HG03039 (cell line): ENCODE data around the gene COL4A2.

Experiments used
- ATAC-seq: cut with Tn5 transposase; IDR thresholded peaks from one replicate; pipeline ENCODE4 v1.9.1; 2021; ENCODE audit warnings: mild to moderate bottlenecking, moderate library complexity; ENCODE audit not compliant: unreplicated experiment

Gene COL4A2

DNA sequence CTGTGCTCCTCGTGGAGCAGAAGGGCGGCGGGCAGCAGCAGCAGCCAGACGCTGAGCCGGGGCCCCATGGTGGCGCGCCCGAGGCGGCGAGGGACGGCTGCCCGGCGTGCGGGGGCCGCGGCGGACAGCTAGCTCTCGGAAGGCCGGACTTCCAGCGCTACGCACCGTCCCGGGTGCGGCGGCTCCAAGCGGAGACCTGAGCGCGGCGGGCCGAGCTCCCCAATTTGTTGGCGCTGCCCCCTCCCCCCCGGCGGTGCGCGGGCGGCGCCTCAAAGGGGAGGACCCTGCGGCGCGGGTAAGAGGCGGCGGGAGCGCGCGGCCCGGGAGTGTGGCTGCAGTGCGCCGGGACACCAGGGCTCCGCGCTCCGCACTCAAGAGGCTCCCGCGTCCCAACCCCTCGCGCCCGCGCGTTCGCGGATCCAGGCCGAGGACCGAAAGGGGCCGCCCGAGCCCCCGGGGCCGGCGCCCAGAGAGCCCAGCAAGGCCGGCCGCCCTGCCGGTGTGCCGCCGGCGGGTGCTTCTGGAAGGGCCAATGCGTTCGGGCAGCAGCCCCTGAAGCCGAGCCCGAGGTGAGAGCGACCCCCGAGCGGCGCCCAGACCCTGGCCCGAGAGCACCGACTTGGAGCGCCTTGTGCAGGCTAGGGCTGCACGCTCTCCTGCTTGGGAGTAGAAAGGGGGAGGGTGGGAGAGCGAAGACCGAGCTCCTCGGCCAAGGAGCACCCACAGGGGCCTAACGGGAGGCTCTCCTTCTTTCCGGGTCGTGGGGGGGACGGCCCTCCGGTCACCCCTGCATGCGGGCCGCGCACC lies at the start of gene COL4A2, which contains the start of gene COL4A1:
Gene COL4A2 (plus strand): TSS at position 325 of the 807 bp plus-strand sequence. CDS start 620 bp downstream, outside the sequence.
Gene COL4A1 (minus strand): TSS at position 198 of the 807 bp plus-strand sequence. CDS start 130 bp downstream, at position 68.
- no peak for ATAC-seq

DNA sequence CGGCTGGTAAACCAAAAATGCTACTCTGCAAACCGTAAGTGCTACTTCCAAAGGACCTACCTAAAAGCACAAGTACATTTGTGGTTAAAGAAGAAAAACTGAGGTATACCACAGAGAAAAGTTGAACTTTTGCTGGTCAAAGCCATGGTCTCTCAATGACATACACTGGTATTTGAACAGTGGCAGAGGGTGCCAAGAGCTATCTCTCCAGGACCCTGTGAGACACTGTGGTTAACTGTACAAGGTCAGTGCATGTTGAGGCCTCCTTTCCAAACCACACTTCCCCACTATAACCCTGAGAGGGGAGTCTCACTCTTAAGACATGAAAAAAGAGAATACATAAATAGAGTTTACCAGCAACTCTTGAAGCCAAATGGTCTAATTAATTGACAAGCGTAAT lies 49.7 kb upstream of the COL4A2 start:
- no peak for ATAC-seq

DNA sequence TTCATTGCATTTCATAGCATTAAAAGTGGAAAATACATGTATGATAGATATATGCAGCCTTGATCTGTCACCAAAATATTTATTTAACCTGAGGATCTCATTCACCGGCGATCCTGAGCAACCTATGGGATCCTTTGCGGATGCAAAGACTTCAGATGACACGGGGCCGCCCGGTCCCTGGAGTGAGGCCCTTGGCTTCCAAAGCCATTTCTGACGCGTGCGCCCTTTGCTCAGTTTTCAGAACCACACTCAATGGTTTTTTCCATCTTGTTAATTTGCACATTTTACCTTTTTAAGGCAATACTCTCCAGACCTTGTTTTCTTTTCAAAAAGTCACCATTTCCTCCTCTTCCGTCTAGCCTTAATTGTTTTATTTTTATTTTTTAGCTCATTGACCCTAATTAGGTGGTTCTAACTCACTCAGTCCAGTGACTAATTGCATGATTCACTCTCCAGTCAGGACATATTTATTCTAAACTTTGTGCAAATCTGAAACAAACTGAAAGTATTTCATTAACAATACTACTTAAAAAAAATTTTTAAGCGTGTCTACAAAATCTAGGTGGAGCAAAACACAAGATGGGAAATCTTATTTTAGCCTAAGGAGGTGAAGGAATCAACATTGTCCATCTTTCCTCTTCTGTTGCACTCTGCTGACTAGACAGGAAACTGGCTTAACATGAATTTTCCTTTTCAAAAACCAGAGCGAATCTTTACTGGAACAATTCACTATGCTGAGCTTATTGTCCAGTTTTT lies 48.0 kb upstream of the COL4A2 start:
- no peak for ATAC-seq

DNA sequence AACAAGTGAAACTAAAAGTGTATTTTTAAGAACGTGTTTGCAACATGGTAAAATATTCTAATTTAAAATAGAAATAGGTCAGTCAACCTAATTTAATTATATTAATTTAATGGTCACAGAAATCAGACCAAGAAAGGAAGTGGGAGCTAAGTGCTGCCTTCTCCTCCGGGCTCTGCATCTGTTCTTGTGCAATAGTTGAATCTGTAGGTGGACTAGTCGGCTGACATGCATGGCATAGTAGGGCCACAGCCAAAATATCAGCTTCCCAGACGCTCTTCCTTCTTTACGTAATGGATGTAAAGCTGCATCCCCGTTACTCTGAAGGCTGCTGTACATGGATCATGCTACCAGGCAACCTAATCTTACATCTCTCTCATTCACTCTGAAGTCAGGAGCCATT lies 47.4 kb upstream of the COL4A2 start:
- no peak for ATAC-seq

DNA sequence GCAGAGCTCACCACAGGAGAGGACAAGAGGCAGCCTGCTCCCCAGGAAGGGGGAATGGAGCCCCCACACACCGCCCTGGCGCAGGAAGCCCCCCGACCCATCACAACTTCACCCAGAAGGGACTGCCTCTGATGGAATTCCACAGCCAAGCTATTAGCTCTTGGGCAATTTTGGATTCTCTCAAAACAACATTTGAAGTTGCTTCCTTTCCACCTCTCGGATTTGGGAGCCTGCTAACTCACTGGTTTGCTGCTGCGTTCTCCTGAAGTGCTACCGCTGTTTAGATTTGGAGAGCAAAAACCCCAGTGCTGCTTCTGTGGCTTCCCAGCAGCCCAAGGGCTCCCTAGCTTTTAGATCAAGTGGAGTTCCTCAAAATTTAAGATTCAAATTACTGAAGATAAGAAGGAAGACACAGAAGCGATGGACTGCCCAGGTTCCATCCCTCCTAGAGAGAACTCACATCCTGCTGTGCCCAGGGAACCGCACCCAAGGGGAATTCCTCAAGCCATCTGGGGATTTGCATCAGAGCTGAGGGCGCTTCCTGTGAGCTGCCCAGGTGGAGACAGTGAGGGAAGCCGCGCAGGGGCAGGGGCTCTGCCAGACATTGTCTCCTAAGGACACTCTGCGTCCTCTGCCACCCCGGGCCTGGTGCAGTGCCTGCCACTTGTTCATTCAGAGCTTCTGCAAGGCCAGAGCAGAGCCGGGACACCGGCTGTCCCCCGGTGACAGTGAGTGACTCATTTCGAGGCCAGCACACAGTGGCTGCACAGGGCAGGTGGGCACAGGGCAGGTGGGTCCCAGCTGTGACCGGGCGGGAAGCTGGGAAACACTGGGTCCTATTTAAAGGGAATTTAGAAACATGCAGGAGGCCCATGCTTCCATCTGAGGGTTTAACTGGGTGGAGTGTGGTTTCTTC lies 45.7 kb upstream of the COL4A2 start:
- ATAC-seq = no peak

DNA sequence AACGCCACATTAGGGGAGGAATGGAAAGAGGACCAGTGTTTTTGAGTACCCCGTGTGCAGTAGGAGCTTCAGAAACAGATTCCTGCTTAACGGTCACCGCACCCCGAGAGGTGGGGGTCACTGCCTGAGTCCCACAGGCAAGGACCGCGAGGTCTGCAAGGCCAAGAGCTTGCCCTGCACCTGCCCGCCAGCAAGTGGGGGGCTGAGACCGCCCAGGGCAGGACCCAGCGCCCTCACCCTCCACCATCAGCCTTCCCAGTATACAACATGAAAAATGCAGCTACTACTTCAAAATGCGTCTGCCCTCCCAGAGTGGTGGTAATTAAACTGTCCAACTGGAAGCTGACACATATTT lies 45.0 kb upstream of the COL4A2 start:
- no peak for ATAC-seq

DNA sequence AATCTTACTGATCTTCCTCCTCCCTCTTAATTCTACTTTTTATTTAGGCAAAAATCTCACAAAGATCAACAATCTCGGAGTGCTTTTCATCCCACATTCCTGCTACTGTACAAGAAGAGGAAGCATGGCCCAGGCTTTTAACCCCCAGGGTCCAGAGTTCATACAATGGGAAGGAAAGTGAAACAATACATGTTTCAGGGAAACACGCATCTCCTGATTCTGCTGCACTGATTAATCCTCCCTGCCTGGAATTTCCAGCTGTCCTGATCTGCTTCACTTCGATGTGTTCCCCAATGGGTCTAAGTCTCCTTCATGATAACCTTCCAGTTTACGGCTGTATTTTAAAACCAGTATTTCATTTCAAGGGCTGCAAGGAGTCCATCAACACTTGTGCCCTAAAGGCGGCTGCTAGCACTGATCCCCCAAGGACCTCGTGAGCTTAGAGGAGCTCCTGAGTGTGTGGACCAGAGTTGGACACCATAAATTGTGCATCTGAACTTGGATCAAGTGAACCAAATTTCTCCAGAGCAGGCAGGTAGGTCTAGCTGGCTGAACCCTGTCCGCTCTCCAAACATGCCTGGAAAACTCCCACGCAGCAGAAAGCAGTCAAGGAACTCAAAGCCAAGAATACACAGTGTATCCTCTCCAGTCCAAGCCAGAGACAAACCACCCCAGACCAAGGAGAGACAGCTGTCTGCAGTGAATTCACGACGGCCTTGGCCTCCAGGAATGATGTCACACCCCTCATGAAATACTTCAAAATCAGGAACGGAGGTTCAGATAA lies 44.4 kb upstream of the COL4A2 start:
- ATAC-seq = no peak

DNA sequence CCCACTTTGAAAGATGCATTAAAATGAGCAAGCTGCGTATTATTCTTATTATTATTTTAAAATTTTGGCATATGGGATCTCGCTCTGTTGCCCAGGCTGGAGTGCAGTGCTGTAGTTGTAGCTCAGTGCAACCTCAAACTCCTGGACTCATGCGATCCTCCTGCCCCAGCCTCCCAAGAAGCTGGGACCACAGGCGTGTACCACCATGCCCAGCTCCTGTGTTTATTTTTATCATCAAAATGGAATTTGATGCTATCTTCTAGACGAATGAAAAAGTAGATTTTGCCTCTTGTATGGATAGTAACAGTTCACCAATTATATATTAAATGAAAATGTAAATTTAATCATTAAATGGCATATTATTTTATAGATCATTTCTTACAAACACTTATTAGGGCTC lies 43.7 kb upstream of the COL4A2 start:
- ATAC-seq = no peak

DNA sequence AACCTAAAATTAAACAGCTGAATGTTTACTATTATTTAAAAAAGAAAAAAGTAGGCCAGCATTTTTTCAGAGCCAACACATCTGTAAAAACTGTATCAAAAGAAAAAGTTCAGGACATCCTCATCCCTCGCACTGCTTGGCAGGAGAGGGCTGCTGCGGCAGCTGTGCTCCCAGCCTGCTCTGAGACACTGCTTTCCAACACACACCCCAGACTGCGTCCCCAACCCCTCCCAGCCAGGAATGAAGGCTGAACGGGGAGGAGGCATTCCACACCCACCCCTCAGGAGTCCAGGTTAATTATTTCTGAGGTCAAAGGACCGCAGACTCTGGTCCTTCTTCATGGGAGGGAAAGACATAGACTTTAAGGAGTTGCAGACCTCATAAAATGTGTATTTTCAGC lies 43.2 kb upstream of the COL4A2 start:
- ATAC-seq = no peak

DNA sequence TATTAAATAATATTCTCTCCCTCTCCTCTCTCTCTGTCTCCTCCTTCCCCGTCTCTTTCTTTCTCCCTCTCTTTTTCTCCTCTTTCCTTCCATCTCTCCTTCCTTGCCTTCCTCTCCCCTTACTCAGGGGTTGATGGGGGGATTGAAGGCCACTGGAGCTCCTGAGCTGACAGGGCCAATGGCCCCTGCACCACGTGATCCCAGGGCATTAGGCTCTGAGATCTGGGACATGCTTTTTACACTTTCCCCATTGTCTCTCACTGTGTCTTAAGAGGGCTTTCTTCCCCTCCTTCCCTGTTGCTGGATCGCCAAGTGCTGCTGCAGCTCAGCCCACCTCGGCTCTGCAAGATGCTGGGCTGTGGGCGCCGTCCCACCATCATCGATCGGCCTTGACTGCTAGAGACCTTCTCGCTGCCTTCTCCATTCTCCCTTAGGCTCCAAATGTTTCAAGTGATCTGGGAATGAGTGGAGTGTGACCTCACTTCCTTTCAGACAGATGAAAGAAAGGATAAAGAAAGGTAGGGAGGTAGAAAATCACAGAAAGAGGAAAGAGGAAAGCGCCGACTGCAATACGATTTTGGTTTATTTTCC lies 42.3 kb upstream of the COL4A2 start:
- no peak for ATAC-seq

DNA sequence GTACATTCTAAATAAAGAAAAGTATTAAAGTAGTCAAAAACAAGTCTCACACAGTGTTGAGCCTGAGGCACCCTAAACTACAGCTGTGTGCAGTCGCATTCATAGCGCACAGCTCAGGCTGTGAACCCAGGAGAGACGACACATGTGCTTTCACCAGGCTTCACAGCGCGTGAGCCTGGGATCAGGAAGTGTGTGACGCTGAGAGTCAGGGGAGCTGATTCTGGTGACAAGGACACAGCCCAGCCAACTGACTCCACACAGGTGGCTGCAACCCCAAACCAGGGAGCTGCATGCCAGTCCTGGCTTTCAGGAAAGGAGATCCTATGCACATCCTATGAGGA lies 41.8 kb upstream of the COL4A2 start:
- no peak for ATAC-seq

DNA sequence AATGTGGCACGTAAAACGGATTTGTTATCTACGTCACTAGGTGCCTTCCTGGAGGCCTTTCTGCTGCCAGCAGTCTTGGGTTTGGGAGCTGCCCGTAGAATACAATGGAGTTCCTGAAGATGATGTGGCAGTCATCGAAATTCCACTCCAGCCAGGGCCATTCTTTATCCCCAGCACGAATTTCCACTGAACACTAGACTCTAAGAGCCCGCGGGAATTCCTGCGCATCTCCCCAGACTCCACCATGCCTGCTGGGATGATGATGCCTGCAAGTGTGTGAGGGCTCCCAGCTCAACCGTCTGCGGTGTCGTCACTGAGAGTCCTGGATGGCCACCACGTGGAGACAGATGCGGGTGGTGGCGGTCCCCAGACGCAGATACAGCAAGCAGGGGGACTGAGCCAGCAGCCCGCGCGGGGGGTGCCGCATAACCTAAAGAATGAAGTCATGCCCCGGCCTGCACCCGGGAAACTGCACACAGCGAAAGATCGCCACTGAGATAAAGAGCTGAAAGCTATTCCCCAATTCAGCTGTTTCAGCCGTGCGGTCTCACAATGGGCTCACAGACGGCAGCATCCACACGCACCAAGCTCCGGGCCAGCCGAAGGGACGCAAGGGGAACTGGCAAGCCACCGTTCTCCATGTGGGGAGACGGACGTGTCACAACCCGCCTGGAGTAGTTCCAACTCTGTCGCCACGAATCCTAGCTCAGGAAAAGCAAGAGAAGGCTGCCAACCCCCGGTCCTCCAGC lies 41.2 kb upstream of the COL4A2 start:
- no peak for ATAC-seq

DNA sequence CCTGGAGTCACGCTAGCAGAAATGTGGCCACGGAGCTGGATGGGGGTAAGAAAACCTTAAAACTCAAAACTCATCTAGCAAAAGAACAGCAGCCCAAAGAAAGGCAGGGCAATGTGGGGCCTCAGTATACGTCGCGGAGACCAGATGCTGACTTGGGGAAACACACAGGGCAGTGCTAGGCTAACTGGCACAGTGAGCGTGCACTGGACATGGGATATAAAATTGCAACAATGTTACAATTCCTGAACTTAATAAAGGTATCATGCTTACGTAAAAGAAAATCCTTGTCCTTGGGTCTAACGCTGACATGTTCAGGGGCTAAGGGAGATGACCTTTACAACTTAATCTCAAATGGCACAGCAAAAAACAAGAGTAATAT lies 40.7 kb upstream of the COL4A2 start:
- ATAC-seq = no peak

DNA sequence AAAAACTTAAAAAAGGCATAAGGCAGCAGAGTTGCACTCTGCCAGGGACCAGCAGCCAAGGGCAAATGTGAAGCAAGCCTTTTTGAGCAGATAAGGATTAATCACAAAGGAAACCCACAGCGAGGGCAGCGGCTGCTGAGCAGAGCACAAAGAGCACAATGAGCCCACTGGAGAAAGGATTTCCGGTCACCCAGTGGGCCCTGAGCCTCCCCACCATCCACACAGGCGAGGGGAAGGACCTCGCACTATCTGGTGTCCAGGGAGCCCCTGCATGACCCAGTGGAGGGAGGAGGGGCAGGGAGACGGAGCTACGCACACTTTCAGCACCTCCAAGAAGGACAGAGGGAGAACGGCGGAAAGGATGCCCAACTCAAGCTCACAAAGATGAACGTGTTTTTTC lies 40.1 kb upstream of the COL4A2 start:
- no peak for ATAC-seq

DNA sequence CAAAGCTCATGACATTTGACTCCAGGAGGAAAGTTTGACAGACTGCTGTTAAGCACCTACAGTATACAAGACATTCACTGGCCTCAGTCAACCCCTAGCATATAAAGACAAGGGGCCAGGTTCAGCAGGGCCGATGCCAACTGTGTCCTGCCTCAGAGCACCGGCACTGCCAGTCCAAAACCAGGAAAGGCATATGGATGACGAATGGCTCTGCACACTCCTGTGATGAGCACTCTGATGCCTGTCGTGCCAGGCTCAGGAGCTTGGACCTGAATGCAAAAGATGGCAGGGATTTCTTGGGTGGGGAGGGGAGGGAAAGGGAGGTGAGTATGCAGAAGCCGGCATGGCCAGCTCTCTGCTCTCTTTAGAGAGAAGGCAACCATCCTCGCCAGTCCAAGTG lies 39.0 kb upstream of the COL4A2 start:
- no peak for ATAC-seq

DNA sequence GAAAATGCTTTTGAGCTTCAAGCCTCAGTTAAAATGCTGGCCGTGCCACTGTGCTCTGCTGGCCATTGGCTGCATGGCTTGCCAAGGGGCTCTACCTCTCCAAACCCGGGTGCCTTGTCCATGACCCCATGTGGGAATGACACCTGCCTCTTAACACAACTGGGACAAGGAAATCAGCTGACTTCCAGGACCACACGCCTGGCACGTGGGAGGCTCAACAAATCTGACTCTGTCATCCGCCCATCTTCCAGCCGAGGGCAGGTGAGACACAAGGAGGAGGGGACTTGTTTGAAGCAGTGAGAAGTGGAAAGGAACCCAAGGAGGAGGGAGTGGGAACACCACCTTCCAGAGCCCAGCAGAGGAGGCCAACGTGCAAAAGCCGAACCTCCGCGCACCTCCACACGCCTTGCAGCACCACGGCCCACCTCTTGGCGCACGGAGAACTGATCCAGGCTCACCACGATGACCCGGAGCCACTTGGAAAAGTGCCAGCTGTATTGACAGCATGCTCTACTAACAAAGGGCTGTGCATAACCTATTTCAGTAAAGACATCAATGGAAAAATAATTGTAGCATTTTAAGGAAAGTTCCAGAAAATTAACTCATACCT lies 38.4 kb upstream of the COL4A2 start:
- no peak for ATAC-seq

DNA sequence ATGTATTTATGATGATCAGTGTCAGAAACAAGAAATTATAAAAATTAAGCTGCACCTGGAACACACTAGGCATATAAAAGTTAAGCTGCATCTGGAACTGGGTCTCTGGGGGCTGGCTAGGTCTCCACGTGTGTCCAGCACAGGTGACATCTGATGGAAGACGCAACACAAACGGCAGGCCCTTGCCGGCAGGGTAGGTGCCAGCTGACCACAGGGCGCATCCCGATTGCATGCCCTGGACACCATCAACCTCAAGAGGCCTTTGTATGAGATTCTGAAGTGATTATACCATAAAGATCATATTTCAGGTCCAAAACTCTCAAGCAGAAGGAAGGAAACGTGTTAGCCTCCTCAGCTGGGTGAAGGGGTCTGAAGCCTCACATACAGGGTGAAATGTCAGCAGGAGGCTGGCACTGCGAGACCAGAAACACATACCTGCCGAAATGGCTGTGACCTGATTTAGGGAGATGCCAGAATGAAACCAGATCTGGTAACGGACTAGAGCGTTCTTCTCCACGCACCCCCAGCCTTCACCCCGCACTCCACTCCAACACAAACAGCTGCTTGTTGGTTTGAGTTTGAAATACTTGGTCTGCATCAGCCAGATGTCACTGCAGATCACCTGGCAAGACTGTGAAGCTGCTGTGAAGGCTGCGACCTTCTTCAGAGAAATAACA lies 37.4 kb upstream of the COL4A2 start:
- no peak for ATAC-seq

DNA sequence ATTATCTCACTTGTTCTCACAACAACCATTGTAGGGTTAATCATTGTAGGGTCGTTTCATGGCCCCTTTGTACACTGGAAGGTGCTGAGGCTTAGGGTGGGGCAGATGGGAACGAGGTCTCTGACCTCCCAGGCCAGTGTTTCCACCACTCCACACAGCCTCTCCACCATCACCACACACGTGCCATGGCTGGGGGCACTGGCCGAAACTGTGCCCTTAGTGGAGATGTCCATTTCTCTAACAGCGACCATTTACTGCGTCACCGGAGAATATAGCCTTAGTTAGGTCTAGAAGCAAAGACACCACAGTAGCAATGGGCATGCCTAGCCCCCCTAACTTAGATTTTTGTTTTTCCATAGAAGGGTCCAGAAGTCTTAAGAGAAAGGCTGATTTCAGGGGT lies 36.6 kb upstream of the COL4A2 start:
- ATAC-seq = no peak

DNA sequence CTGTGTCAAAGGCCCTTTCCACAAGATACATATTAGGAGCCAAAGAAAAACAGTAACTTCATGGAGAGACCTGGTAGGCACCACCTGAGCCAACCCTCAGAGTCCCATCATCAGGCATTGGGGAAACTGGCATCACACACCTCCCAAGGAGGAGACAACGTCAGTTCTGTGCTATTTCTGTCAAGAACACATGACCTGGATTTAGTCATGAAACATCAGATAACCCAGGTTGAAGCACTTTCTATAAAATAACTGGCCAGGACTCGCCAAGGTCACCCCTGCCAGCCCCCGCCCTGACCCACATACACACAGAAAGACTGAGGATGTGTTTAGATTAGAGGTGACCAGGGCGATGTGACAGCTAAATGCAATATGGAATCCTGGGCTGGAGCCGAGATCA lies 35.8 kb upstream of the COL4A2 start:
- no peak for ATAC-seq
